Neural cell (in vitro differentiated cells): ENCODE results near the gene CHST13. TPM values are rescaled to one million over a fixed set of nuclear protein-coding genes. Genes with fewer than 3 reads are reported as not detected.
A peak's percentile ranks its signal among the peaks of the same experiment; 100 is the strongest.

ENCODE experiments used
- H2AFZ ChIP-seq: fragments of 200-600, 300-800 bp; sonication (generic), shearing (Covaris generic); 2 replicates; pipeline ENCODE4 v1.6.0; 2014; ENCODE audit warnings: low read depth, mild to moderate bottlenecking, antibody characterized with exemption, low read length, moderate library complexity
- H3F3A ChIP-seq: fragments of 200-600 bp; shearing (Covaris generic); 2 replicates; pipeline ENCODE4 v1.6.1; 2016; ENCODE audit warnings: mild to moderate bottlenecking, moderate library complexity, mixed read lengths, antibody characterized with exemption, low read length; ENCODE audit not compliant: insufficient read depth, poor library complexity, severe bottlenecking
- H3K27ac ChIP-seq: fragments of 200-600, 300-800 bp; sonication (generic), shearing (Covaris generic); 2 replicates; pipeline ENCODE4 v1.5.1; 2014; ENCODE audit warnings: mild to moderate bottlenecking, low read length, moderate library complexity
- H3K27me3 ChIP-seq: fragments of 300-800, 200-600 bp; sonication (generic), shearing (Covaris generic); 2 replicates; pipeline ENCODE4 v1.6.0; 2014; ENCODE audit warnings: mild to moderate bottlenecking, low read depth, low read length, moderate library complexity; ENCODE audit not compliant: insufficient read depth
- H3K36me3 ChIP-seq: fragments of 300-800, 200-600 bp; sonication (generic), shearing (Covaris generic); 2 replicates; pipeline ENCODE4 v1.5.1; 2014; ENCODE audit warnings: mild to moderate bottlenecking, antibody characterized with exemption, low read length, moderate library complexity; ENCODE audit not compliant: insufficient read depth
- H3K4me2 ChIP-seq: fragments of 300-800, 200-600 bp; sonication (generic), shearing (Covaris generic); 2 replicates; pipeline ENCODE4 v1.6.0; 2014; ENCODE audit warnings: mild to moderate bottlenecking, low read length
- H3K4me3 ChIP-seq: fragments of 300-800, 200-600 bp; sonication (generic), shearing (Covaris generic); 2 replicates; pipeline ENCODE4 v1.5.1; 2014; ENCODE audit warnings: mild to moderate bottlenecking, low read length, moderate library complexity
- H3K79me2 ChIP-seq: fragments of 200-600 bp; shearing (Covaris generic); replicated peaks from 2 replicates; pipeline ENCODE4 v1.6.0; 2014; ENCODE audit warnings: mild to moderate bottlenecking, low read length, moderate library complexity; ENCODE audit not compliant: insufficient read depth
- H3K9ac ChIP-seq: fragments of 300-800, 200-600 bp; sonication (generic), shearing (Covaris generic); 2 replicates; pipeline ENCODE4 v1.6.1; 2016; ENCODE audit warnings: mild to moderate bottlenecking, low read length, mixed read lengths
- H3K9me2 ChIP-seq: fragments of 200-600 bp; shearing (Covaris generic); 2 replicates; pipeline ENCODE4 v1.6.1; 2016; ENCODE audit warnings: mild to moderate bottlenecking, low read length, mixed read lengths; ENCODE audit not compliant: insufficient read depth
- H3K9me3 ChIP-seq: fragments of 200-600, 300-800 bp; sonication (generic), shearing (Covaris generic); 2 replicates; pipeline ENCODE4 v1.6.1; 2016; ENCODE audit warnings: mild to moderate bottlenecking, mixed run types, low read length, moderate library complexity, mixed read lengths
- H4K20me1 ChIP-seq: fragments of 200-600 bp; shearing (Covaris generic); 2 replicates; pipeline ENCODE4 v1.6.1; 2016; ENCODE audit warnings: mild to moderate bottlenecking, mixed run types; ENCODE audit not compliant: insufficient read depth
- EP300 ChIP-seq: fragments of 450-650 bp; conservative IDR thresholded peaks from 2 replicates; pipeline ENCODE4 v1.6.1; 2014; ENCODE audit warnings: antibody characterized with exemption, mild to moderate bottlenecking, moderate library complexity; ENCODE audit not compliant: poor library complexity, severe bottlenecking
- EZH2 ChIP-seq: fragments of 200-600, 300-800 bp; shearing (Covaris generic), sonication (generic); IDR thresholded peaks from 2 replicates; pipeline ENCODE4 v1.6.1; 2014; ENCODE audit warnings: antibody characterized with exemption, low read length, borderline replicate concordance, mild to moderate bottlenecking; ENCODE audit not compliant: insufficient read depth, poor library complexity, severe bottlenecking
- MXI1 ChIP-seq: fragments of 450-650 bp; conservative IDR thresholded peaks from 2 replicates; pipeline ENCODE4 v1.6.1; 2014; ENCODE audit warnings: antibody characterized with exemption, mild to moderate bottlenecking; ENCODE audit not compliant: poor library complexity, severe bottlenecking
- POLR2AphosphoS5 ChIP-seq: IDR thresholded peaks from 2 replicates; pipeline ENCODE4 v1.6.1; 2012
- RAD21 ChIP-seq: fragments of 450-650 bp; conservative IDR thresholded peaks from 2 replicates; pipeline ENCODE4 v1.6.1; 2014; ENCODE audit warnings: antibody characterized with exemption, mild to moderate bottlenecking, moderate library complexity
- SMC3 ChIP-seq: fragments of 450-650 bp; conservative IDR thresholded peaks from 2 replicates; pipeline ENCODE4 v1.6.1; 2014; ENCODE audit warnings: antibody characterized with exemption, mild to moderate bottlenecking, moderate library complexity; ENCODE audit not compliant: poor library complexity
- TAF1 ChIP-seq: IDR thresholded peaks from 2 replicates; pipeline ENCODE4 v1.6.1; 2012; ENCODE audit warnings: low read depth
- polyA plus RNA-seq: library from polyadenylated mRNA; depleted of rRNA; stranded (reverse); fragments of >200 nt; gene quantifications from 2 replicates; pipeline ENCODE4 v1.2.3, GENCODE V29; 2014
- TF ChIP-seq, protein P1 (sequence below): fragments of 450-650 bp; IDR thresholded peaks from 2 replicates; pipeline ENCODE4 v1.5.1; 2014; ENCODE audit warnings: antibody characterized with exemption, mild to moderate bottlenecking, moderate library complexity; ENCODE audit not compliant: poor library complexity, severe bottlenecking
- TF ChIP-seq, protein P2 (sequence below): IDR thresholded peaks from 2 replicates; pipeline ENCODE4 v1.6.1; 2012; ENCODE audit warnings: borderline replicate concordance

The CHST13 gene
- polyA plus RNA-seq, 1 donor from 2014 or later, result not detected

DNA sequence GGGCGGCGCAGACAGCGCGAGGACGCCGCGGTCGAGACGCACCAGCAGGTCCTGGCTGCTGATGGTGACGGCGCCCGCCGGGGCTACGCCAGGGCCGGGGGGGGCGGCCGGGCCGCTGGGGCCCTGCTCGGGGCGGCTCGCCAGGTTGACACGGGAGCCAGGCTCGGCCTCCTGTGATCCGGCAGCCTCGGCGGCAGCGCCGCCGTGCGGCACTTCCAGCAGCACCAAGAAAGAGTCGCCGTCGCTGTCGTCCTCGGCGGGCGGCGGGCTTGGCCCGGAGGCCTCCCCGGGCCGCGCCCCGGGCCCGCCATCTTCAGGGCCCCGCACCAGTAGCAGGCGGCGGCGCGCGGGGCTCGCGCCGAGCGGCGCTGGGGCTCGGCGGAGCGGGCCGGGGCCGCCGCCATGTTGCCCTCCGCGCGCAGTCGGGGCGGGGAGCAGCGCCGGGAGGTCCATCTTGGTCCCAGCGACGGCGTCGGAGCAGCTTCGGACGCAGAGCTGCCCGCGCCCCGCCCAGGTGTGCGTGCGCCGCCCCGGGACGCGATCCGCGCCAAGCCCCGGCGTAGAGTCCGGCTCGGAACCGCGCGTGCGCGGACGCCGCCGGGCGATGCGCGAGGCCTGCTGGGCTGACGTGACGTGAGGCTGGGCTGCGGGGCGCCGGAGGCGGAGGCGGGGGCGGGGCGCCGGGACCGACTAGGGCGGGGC, 48.4 kb upstream of the CHST13 start, which contains the start of gene ZXDC:
TSS of gene ZXDC (minus strand) at position 479 of the 702 bp plus-strand sequence. CDS start at position 453, 26 bp downstream.
- TF ChIP-seq SMC3, result peak; percentile 56
- TF ChIP-seq TAF1, result peak; percentile 64
- peak; percentile 31 for TF ChIP-seq MXI1
- TF ChIP-seq, protein P1, sequence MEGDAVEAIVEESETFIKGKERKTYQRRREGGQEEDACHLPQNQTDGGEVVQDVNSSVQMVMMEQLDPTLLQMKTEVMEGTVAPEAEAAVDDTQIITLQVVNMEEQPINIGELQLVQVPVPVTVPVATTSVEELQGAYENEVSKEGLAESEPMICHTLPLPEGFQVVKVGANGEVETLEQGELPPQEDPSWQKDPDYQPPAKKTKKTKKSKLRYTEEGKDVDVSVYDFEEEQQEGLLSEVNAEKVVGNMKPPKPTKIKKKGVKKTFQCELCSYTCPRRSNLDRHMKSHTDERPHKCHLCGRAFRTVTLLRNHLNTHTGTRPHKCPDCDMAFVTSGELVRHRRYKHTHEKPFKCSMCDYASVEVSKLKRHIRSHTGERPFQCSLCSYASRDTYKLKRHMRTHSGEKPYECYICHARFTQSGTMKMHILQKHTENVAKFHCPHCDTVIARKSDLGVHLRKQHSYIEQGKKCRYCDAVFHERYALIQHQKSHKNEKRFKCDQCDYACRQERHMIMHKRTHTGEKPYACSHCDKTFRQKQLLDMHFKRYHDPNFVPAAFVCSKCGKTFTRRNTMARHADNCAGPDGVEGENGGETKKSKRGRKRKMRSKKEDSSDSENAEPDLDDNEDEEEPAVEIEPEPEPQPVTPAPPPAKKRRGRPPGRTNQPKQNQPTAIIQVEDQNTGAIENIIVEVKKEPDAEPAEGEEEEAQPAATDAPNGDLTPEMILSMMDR, result peak; percentile 68
- TF ChIP-seq POLR2AphosphoS5, result peak; percentile 82
- TF ChIP-seq EZH2, result no peak
- TF ChIP-seq, protein P2, sequence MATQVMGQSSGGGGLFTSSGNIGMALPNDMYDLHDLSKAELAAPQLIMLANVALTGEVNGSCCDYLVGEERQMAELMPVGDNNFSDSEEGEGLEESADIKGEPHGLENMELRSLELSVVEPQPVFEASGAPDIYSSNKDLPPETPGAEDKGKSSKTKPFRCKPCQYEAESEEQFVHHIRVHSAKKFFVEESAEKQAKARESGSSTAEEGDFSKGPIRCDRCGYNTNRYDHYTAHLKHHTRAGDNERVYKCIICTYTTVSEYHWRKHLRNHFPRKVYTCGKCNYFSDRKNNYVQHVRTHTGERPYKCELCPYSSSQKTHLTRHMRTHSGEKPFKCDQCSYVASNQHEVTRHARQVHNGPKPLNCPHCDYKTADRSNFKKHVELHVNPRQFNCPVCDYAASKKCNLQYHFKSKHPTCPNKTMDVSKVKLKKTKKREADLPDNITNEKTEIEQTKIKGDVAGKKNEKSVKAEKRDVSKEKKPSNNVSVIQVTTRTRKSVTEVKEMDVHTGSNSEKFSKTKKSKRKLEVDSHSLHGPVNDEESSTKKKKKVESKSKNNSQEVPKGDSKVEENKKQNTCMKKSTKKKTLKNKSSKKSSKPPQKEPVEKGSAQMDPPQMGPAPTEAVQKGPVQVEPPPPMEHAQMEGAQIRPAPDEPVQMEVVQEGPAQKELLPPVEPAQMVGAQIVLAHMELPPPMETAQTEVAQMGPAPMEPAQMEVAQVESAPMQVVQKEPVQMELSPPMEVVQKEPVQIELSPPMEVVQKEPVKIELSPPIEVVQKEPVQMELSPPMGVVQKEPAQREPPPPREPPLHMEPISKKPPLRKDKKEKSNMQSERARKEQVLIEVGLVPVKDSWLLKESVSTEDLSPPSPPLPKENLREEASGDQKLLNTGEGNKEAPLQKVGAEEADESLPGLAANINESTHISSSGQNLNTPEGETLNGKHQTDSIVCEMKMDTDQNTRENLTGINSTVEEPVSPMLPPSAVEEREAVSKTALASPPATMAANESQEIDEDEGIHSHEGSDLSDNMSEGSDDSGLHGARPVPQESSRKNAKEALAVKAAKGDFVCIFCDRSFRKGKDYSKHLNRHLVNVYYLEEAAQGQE, result no peak
- peak; percentile 20 for TF ChIP-seq EP300
- TF ChIP-seq RAD21, result peak; percentile 61
- Histone ChIP-seq H2AFZ (peak within 1 kb of the TSS; percentile 76), H3K27me3 (no peaks in the 10 kb centered on the region), H3K9ac (peak within 1 kb of the TSS; percentile 82), H3K27ac (peak within 1 kb of the TSS; percentile 67), H3K36me3 (no peaks in the 10 kb centered on the region), H3F3A (no peaks in the 10 kb centered on the region), H3K9me2 (no peaks in the 10 kb centered on the region), H4K20me1 (peaks cover 27% of the 10 kb centered on the region), H3K79me2 (peaks cover 33% of the 10 kb centered on the region), H3K4me2 (peak within 1 kb of the TSS; percentile 84), H3K9me3 (no peaks in the 10 kb centered on the region), H3K4me3 (peak within 1 kb of the TSS; percentile 83)

DNA sequence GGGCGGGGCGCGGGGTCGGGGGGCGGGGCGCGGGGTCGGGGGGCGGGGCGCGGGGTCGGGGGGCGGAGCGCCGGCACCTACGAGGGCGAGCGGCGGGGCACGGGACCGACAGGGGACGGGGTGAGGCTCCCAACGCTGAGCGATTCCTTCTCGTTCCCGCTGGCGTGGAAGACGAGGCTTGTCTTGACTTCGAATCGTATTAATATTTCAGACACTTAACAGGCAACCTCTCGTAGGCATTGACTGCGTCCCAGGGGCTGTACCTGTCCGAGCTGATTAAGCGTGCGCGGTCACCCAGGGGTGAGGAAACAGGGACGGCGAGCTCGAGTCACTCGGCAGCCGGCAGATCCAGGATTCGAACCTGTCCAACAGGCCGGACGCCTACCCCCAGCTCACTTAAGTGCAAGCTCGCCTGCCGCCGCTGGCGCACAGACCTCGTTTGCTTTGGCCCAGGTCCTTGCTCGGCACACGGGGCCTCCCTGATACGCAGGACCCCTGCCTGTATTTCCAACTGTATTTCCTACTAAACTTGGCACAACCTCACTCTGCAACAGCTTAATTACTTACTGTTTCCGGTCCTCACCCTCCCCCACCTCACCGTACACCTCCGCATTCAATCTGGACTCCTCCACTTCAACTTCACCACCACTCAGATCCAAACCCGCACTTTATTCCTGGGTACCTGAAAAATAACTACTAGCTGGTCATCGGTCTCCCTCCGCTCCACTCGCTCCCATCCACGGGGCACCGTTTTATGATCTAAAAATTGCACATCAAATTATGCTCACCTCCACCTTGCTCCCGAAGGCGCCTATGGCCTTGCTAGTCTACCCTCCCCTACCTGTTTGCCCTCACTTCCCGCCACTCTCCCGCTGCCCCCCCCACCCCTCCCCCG, 47.5 kb upstream of the CHST13 start:
- Histone ChIP-seq H3F3A (no peaks in the 10 kb centered on the region), H2AFZ (peak overlapping the region; percentile 76), H3K36me3 (no peaks in the 10 kb centered on the region), H3K79me2 (peaks cover 25% of the 10 kb centered on the region), H4K20me1 (peaks cover 23% of the 10 kb centered on the region), H3K4me3 (peak overlapping the region; percentile 69), H3K9me2 (no peaks in the 10 kb centered on the region), H3K9ac (peak overlapping the region; percentile 66), H3K4me2 (peak overlapping the region; percentile 35), H3K9me3 (no peaks in the 10 kb centered on the region), H3K27me3 (no peaks in the 10 kb centered on the region), H3K27ac (peak overlapping the region; percentile 67)
- TF ChIP-seq EP300 (no peak), MXI1 (no peak), EZH2 (no peak), SMC3 (no peak), RAD21 (no peak), POLR2AphosphoS5 (no peak)
- TF ChIP-seq, protein P2, result no peak
- TF ChIP-seq, protein P1, result no peak
